ENCODE measurements around the gene AHNAK.

The AHNAK gene

DNA sequence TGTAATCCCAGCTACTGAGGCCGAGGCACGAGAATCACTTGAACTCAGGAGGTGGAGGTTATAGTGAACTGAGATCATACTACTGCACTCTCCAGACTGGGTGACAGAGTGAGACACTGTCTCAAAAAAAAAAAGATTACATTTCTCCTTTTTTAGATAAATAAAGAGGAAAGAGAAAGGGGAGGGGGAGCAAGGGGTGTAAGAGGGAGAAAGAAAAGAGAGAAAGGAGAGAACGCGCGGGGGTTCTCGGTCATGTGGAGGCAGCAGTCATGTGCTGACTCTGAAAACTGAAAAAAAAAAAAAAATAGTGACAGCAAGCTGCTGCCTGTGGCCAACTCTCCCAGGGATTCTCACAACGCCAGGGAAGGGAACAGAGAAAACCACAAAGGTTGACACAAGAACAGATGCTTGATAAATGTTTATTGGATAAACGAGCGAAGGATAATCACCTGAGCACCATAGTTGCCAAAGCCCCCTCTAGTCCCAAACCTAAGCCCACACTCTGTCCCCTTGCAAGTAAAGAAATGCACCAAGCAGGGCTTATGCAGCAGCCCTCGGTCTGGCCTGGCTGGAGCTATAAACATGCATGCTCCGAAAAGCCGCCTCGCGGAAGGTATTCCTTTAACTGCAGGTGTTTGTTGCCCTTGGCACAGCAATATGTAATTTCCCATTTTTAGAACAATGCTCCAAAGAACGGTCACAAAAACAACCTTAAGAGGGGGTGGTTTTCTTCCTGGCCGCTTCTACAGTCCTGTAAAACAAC is 113.3 kb downstream of the AHNAK start:
- no peak for DNase-seq (ENCODE audit: low read depth in 2 of 2)
- TF ChIP-seq, protein P1, sequence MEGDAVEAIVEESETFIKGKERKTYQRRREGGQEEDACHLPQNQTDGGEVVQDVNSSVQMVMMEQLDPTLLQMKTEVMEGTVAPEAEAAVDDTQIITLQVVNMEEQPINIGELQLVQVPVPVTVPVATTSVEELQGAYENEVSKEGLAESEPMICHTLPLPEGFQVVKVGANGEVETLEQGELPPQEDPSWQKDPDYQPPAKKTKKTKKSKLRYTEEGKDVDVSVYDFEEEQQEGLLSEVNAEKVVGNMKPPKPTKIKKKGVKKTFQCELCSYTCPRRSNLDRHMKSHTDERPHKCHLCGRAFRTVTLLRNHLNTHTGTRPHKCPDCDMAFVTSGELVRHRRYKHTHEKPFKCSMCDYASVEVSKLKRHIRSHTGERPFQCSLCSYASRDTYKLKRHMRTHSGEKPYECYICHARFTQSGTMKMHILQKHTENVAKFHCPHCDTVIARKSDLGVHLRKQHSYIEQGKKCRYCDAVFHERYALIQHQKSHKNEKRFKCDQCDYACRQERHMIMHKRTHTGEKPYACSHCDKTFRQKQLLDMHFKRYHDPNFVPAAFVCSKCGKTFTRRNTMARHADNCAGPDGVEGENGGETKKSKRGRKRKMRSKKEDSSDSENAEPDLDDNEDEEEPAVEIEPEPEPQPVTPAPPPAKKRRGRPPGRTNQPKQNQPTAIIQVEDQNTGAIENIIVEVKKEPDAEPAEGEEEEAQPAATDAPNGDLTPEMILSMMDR (IDR thresholded peaks at IDR 0.05; ENCODE audit: low read depth, low read length): no peak
- no peak overlapping the region for H3K4me3 ChIP-seq (replicated peaks in 1 of 2; ENCODE audit: low read depth in 2 of 2, low read length in 2 of 2)

DNA sequence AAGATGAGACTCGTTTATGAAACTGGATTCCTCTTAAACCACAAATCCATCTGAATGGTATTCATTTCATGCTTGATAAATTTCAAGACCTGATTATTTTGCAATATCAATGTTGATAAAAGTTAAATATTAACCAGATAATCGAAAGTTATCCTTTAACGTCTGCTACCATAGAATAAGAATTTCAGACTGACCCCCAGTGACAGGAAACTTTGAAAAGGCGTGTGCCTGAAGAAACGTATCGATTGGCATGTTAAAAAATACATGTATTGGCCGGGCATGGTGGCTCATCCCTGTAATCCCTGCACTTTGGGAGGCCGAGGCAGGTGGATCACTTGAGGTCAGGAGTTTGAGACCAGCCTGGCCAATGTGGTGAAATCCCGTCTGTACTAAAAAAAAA is 113.9 kb downstream of the AHNAK start:
- TF ChIP-seq, protein P1 (IDR thresholded peaks at IDR 0.05; ENCODE audit: low read depth, low read length): no peak
- DNase-seq (ENCODE audit: low read depth in 2 of 2): no peak
- H3K4me3 ChIP-seq (replicated peaks in 1 of 2; ENCODE audit: low read depth in 2 of 2, low read length in 2 of 2): no peak overlapping the region

DNA sequence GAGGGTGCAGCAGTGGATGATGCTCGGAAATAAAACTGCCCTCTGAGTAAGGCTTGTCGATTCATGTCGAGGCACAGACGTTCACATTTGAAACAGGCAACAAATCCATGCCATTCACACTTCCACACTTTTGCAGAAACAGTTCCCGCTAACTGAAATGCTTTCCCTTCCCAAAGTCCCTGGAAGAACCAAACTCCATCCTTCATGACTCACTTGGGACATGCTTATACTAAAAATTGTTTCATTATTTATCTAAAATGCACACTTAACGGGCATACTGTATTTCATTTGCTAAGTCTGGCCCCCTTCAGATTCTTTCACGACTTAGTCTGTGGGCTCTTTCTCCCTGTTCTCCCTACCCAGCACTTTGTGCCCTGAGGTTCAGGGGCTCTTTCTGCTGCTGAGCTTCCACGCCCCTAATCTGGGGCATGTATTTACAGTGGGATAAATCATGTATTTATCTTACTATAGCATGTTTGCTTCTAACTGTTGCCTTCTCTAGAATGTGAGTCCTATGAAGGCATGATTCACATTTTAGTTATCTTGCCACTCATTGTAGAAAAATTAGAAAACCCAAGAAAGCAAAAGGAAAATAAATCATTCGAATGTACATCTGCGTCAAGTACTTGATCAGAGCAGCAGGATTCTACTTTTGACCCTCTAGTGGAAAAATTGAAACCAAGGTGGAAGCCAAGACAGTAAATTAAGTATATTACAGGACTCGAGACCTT is 115.3 kb downstream of the AHNAK start:
- DNase-seq (ENCODE audit: low read depth in 2 of 2): peak; percentile 53 to 72
- H3K4me3 ChIP-seq (replicated peaks in 1 of 2; ENCODE audit: low read depth in 2 of 2, low read length in 2 of 2): no peak overlapping the region
- TF ChIP-seq, protein P1 (IDR thresholded peaks at IDR 0.05; ENCODE audit: low read depth, low read length): no peak

DNA sequence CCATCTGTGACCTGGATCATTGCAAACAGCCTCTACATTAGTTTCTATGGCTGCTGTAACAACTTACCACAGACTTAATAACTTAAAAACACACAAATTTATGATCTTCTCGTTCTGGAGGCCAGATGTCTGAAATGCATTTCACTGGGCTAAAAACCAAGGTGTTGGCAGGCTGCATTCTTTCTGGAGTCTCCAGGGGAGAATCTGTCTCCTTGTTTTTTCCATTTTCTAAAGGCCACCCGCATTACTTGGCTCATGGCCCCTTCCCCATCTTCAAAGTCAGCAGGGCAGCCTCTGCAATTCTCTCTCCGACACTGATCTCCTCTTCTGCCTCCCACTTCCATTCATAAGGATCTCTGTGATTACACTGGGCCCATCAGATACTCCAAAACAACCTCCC is 116.2 kb downstream of the AHNAK start:
- DNase-seq (ENCODE audit: low read depth in 2 of 2): no peak
- TF ChIP-seq, protein P1 (IDR thresholded peaks at IDR 0.05; ENCODE audit: low read depth, low read length): no peak
- H3K4me3 ChIP-seq (replicated peaks in 1 of 2; ENCODE audit: low read depth in 2 of 2, low read length in 2 of 2): no peak overlapping the region

DNA sequence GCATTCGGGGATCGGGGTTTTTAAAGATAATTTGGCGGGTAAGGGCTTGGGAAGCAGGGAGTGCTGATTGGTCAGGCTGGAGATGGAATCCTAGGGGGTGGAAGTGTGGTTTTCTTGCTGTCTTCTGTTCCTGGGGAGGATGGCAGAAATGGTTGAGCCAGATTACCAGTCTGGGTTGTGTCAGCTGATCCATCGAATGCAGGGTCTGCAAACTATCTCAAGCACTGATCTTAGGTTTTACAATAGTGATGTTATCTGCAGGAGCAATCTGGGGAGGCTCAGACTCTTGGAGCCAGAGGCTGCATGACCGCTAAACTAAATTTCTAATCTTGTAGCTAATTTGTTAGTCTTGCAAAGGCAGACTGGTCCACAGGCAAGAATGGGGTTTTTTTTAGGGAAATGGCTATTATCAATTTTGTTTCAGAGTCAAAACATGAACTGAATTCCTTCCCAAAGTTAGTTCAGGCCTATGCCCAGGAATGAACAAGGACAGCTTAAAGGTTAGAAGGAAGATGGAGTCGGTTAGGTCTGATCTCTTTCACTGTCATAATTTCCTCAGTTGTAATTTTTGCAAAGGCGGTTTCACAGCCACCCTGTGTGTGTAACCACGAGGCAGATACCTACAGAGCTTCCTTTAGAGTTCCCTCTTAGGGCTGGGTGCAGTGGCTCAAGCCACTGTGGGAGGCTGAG is 117.6 kb downstream of the AHNAK start:
- TF ChIP-seq, protein P1 (IDR thresholded peaks at IDR 0.05; ENCODE audit: low read depth, low read length): no peak
- DNase-seq (ENCODE audit: low read depth in 2 of 2): no peak

DNA sequence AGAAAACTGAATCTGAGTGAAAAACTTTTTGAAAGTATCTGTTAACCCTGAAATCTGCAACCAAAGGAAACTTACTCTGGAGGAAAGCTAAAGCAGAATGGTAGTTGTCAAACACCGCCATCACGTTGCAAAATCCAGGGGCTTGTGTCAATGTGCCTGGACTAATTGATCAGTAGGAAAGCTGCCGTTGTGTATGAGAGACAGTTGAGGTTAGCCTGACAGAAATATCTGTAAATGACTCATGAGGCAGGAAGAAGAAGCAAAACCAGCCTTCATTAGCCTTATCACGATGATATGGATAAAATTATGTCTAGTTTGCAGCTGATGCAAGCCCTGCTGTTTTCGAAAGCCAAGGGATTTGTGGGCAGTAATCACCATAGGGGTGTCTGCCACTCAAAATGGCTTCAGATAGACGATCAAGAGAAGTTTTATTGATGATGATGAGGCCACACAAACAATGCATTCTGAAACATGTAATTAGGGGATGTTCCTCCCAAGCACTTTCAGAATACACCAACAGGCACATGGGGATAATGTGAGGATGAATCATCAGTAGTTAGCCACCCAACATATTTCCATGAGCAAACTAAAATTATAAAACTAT is 118.9 kb downstream of the AHNAK start:
- TF ChIP-seq, protein P1 (IDR thresholded peaks at IDR 0.05; ENCODE audit: low read depth, low read length): no peak
- H3K4me3 ChIP-seq (replicated peaks in 1 of 2; ENCODE audit: low read depth in 2 of 2, low read length in 2 of 2): no peak overlapping the region
- DNase-seq (ENCODE audit: low read depth in 2 of 2): peak in 1 of 2 donors; percentile 42

More for the DNA sequence above, 117.6 kb downstream of the AHNAK start:
- H3K4me3 ChIP-seq (replicated peaks in 1 of 2; ENCODE audit: low read depth in 2 of 2, low read length in 2 of 2): no peak overlapping the region
